H54 (cell line): Measurements from ENCODE around the gene LARP1.

Source experiments
- DNase-seq: peaks from one replicate; pipeline ENCODE4 v3.0.0; 2011; ENCODE audit warnings: low spot score, mixed read lengths; ENCODE audit not compliant: insufficient read length
- FAIRE-seq: peaks from 3 replicates; lab custom pipeline; 2011; peaks lifted over from hg19 to GRCh38; lab: Jason Lieb, UNC
- POLR2A ChIP-seq: IDR thresholded peaks from 2 replicates; pipeline ENCODE4 v1.6.1; 2011; ENCODE audit warnings: low read depth, mild to moderate bottlenecking, low read length

Gene LARP1

GRCh38 chr5:154761046-154761736 is 6.0 kb downstream of the LARP1 start:
- no peak for TF ChIP-seq POLR2A
- DNase-seq (no peak), FAIRE-seq (no peak)

DNA sequence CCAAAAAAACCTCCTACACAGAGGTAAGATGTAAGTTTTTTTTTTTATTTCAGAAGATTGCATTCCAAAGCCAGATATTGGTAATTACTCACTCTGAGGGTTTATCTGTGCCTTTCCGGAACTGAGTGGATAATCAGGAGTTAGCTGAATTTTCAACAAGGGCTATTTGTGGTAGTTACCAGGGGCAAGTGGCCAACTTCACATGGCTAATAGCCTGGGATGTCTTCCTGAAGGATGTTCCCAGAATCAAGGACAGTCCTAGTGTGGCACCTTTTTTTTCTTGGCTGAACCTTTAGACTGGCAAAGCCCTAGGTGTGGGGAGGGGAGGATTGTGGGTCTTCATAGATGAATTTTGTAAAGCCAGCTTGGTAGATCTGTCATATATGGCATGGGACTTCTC is 7.1 kb downstream of the LARP1 start:
- no peak for TF ChIP-seq POLR2A
- no peak for FAIRE-seq
- DNase-seq: no peak

GRCh38 chr5:154762700-154763099 is 7.5 kb downstream of the LARP1 start:
- no peak for TF ChIP-seq POLR2A
- no peak for DNase-seq
- no peak for FAIRE-seq

DNA sequence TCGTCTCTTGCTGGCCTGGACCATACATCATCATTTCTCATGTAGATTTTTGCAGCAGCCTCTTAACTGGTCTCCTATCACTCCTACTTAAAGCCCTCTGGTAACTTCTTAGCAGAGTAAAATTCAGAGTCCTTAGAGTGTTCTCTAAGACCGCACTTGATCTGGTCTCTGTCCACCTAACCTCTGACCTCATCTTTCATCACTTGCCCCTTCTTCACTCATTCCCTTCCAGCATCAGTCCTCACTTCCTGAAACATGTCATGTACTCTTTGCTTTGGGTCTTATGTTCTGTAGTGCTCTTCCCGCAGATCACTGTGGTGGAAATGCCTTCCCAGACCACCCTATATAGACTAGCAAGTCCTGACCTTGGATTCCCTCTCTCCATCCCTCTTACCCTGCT is 9.8 kb downstream of the LARP1 start:
- no peak for DNase-seq
- FAIRE-seq: no peak
- TF ChIP-seq POLR2A: no peak

DNA sequence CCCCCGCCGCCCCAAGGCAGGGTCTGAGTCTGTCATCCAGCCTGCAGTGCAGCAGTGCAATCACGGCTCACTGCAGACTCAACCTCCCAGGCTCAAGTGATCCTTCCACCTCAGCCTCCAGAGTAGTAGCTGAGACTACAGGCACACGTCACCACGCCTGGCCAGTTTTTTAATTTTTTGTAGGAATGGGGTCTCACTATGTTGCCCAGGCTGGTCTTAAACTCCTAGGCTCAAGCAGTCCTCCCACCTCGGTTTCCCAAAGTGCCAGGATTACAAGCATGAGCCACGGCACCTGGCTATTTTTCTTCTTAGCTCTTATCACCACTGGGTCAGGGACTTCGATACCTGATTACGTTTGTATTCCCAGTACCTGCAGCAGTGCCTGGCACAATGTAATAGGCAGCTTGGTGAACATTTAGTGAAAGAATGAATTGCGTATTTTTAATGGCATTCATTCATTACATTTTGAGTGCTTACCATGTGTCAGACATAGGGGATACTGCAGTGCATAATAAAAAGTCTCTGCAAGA is 10.3 kb downstream of the LARP1 start:
- no peak for FAIRE-seq
- TF ChIP-seq POLR2A: no peak
- DNase-seq: no peak

- no peak for FAIRE-seq
- DNase-seq: no peak
- TF ChIP-seq POLR2A: no peak
Observed at GRCh38 chr5:154766558-154767281, 11.5 kb downstream of the LARP1 start.

DNA sequence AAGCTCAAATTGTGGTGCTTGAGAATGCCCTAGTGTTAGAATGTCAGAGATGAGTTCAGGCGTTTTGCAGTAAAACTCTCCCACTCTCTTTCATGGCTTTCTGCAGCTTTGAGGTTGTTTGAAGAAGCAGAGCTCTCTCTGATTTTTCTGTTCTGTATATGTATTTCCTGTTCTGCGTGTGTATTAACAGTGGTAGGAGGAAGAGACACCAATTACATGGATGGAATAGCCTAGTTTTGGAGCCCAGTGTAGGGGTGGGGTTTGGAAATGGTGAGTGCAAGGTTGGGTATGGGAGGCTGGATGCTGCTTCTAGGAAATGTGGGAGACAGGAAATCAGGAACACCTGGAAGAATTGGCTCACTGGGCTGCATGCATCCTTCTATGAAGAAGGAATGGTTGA is 12.4 kb downstream of the LARP1 start:
- TF ChIP-seq POLR2A: no peak

DNA sequence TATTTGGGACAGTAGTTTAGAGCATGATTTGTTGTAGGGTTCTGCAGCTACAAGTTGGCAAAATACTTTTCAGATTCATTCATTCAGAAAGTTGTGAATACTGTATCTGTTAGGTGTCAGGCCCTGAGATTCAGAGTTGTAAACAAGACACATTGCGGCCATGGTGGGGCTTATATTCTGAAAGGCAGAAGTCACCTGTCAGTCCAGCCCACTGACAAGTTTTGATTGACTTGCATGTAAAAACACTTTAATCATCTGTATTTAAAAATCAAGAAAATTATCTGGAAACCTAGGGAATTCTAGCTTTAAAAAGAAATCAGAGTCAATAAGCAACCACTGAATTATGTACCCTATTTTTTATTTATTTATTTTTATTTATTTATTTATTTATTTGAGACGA is 13.0 kb downstream of the LARP1 start:
- DNase-seq (no peak), FAIRE-seq (no peak)
- no peak for TF ChIP-seq POLR2A

More for the DNA sequence above, 12.4 kb downstream of the LARP1 start:
- FAIRE-seq: no peak
- DNase-seq: no peak

GRCh38 chr5:154770111-154770510 is 14.9 kb downstream of the LARP1 start:
- FAIRE-seq (no peak), DNase-seq (no peak)
- TF ChIP-seq POLR2A: no peak

DNA sequence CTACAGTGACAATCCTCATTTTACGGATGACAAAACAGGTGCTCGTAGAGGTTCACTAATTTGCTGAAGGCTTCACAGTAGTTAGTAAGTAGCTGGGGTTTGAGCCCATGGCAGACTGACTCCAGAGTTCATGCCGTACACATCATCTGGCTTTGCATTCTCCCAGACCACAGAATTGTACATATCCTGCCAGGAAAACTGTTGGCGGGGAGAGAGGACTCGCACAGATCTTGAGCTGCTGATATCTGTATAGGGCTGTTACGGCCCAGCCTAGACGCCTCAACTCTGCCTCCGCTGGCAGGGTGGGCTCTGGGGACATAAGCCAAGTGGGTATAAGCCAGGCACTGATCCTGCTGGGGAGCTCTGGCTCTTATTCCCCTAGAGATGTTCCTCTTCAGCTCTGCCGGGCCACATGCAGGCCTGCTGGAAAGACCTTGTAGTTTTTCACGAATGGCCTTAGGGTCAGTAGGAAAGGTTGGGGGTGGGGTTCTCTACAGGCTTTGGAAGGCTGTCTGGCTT is 16.3 kb downstream of the LARP1 start:
- DNase-seq (no peak), FAIRE-seq (no peak)
- TF ChIP-seq POLR2A: no peak

GRCh38 chr5:154773326-154773725 is 18.1 kb downstream of the LARP1 start:
- no peak for TF ChIP-seq POLR2A
- no peak for FAIRE-seq
- DNase-seq: no peak

GRCh38 chr5:154776167-154776566 is 21.0 kb downstream of the LARP1 start:
- no peak for TF ChIP-seq POLR2A
- FAIRE-seq: no peak
- no peak for DNase-seq

- no peak for FAIRE-seq
- DNase-seq: no peak
- no peak for TF ChIP-seq POLR2A
Observed at GRCh38 chr5:154778534-154778933, 23.4 kb downstream of the LARP1 start.

DNA sequence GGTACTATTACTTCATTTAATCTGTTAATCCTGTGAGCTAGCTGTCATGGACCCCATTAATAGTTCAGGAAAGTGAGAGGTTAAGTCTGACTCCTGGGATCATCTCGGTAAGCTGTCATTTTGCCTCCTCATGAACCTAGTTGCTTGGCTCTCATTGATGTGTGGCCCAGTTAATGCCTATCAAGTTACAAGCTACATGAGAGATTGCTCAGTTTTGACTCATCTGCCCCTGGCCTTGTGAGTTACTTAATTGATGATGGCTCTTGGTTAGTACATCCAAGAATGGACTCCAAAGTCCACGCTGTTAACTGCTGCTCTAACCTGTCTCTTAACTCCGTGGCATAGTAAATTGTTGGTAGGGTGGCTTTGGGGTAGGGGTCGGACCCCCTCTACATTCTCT is 23.9 kb downstream of the LARP1 start:
- peak; percentile 64 for DNase-seq
- FAIRE-seq: peak; percentile 66
- no peak for TF ChIP-seq POLR2A
